ENCODE measurements around the gene ARHGAP29. TPM values are rescaled to one million over a fixed set of nuclear protein-coding genes. Genes with fewer than 3 reads are reported as not detected.

ARHGAP29 gene
- total and polyA plus RNA-seq, 2 of the 4 experiments (the other 2 are of a cell fraction) = 19.1 to 30.3 TPM

- in situ Hi-C loops (cut with MboI; ENCODE audit: low sequenced_read_pairs) = no loop called here
- Histone ChIP-seq H3K9ac (ENCODE audit: low read depth, low read length) (no peak overlapping the region), H3K56ac (ENCODE audit: extremely low read depth, insufficient read depth, low read length) (no peak overlapping the region), H3K4me1 (ENCODE audit: control insufficient read depth, insufficient read depth, low read length) (peaks cover 5% of the 10 kb centered on the region), H3K36me3 (ENCODE audit: control insufficient read depth, insufficient read depth, low read length) (no peaks in the 10 kb centered on the region), H4K20me1 (ENCODE audit: insufficient read depth, low read length) (no peaks in the 10 kb centered on the region), H2BK120ac (ENCODE audit: low read depth, low read length) (no peak overlapping the region), H3K18ac (ENCODE audit: low read depth, low read length) (peak overlapping the region; percentile 43; the same call in 1 of the 2 replicates), H3K9me1 (ENCODE audit: insufficient read depth, low read length) (no peaks in the 10 kb centered on the region), H2AK5ac (ENCODE audit: low read depth, low read length) (no peak overlapping the region), H3K14ac (replicated peaks; ENCODE audit: low read depth, low read length) (no peak overlapping the region), H2AK9ac (replicated peaks; ENCODE audit: low read depth, low read length, poor library complexity) (no peak overlapping the region), H3K27ac (ENCODE audit: insufficient read depth, low read length) (no peak overlapping the region), H2BK5ac (ENCODE audit: low read depth, low read length, poor library complexity, severe bottlenecking) (no peak overlapping the region), H4K5ac (ENCODE audit: low read depth, low read length) (no peak overlapping the region), H2AFZ (replicated peaks; ENCODE audit: low read length, poor library complexity) (peak overlapping the region; percentile 35), H3K23ac (ENCODE audit: low read depth, low read length) (no peak overlapping the region), H3K4ac (ENCODE audit: low read depth, low read length) (no peak overlapping the region), H4K8ac (ENCODE audit: low read depth in 2 of 2, low read length in 2 of 2) (no peak overlapping the region), H4K91ac (ENCODE audit: insufficient read depth, low read depth, low read length) (no peak overlapping the region), H2BK15ac (ENCODE audit: low read depth, low read length) (no peak overlapping the region), H2BK20ac (ENCODE audit: low read depth, low read length) (no peak overlapping the region), H3K9me3 (ENCODE audit: control insufficient read depth, insufficient read depth, low read length) (peaks cover 3% of the 10 kb centered on the region; the same call in 1 of the 2 replicates), H3K4me3 (ENCODE audit: insufficient read depth, low read depth, low read length) (no peak overlapping the region), H3K27me3 (ENCODE audit: control insufficient read depth, insufficient read depth, low read length) (no peaks in the 10 kb centered on the region), H3K4me2 (ENCODE audit: low read depth, low read length) (no peak overlapping the region), H3K79me1 (ENCODE audit: low read depth in 1 of 2, low read length in 2 of 2) (no peaks in the 10 kb centered on the region)
- ChIA-PET POLR2A (ENCODE audit: unreplicated experiment) (no interaction called here), CTCF (no interaction called here)
- no peak for ATAC-seq (ENCODE audit: low read depth)
- intact Hi-C loops (cut with micrococcal nuclease) = no loop called here
- TF ChIP-seq USF2 (IDR thresholded peaks at IDR 0.05; ENCODE audit: low read depth, low read length) (no peak), MAFK (IDR thresholded peaks at IDR 0.05; ENCODE audit: low read depth, low read length) (peak; percentile 51; the same call in 1 of the 2 replicates)
- DNase-seq = peak; percentile 52
- no CpG with 5 or more reads among the region's 8 CpGs for WGBS, 2 experiments (ENCODE audit: extremely low coverage in 2 of 2, insufficient read length in 1 of 2)
- dilution Hi-C loops (cut with HindIII; ENCODE audit: low sequenced_read_pairs, unreplicated experiment) = no loop called here
- no TSS peak for BruUV-seq (replicated peaks)
These were observed 106.4 kb downstream of the ARHGAP29 start for GRCh38 chr1:94130851-94131595.

All from IMR-90 (cell line).